GM21529 (cell line): Measurements from ENCODE around the gene COCH.

ENCODE experiments used
- ATAC-seq: cut with Tn5 transposase; IDR thresholded peaks from one replicate; pipeline ENCODE4 v1.9.1; 2021; ENCODE audit not compliant: unreplicated experiment

COCH gene

DNA sequence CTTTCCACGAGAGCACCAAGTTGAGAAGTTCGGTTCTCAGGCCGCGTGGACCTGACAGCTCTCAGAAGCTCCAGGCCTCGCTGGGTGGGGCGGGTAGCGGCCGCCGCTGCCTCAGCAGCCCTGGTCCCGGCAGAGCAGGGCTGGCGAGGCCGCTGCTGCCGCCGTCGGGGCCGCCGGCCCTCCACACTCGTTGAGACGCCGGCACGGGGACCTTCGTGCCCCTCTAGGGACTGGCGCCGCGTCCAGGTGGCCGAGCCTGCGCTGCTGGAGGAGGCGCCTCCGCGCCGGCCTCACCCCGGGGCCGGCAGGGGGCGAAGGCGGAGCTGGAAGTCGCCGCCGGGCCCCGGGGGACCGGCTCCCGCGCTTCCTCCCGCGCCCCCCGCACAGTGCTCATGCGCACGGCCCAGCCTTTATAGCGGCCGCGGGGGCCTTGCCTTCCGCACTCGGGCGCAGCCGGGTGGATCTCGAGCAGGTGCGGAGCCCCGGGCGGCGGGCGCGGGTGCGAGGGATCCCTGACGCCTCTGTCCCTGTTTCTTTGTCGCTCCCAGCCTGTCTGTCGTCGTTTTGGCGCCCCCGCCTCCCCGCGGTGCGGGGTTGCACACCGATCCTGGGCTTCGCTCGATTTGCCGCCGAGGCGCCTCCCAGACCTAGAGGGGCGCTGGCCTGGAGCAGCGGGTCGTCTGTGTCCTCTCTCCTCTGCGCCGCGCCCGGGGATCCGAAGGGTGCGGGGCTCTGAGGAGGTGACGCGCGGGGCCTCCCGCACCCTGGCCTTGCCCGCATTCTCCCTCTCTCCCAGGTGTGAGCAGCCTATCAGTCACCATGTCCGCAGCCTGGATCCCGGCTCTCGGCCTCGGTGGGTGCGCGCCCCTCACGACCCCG is at the start of gene COCH:
COCH (plus strand) TSS at position 440 of the 879 bp plus-strand sequence; CDS start at position 820, 380 bp downstream.
- ATAC-seq, result peak; percentile 78

DNA sequence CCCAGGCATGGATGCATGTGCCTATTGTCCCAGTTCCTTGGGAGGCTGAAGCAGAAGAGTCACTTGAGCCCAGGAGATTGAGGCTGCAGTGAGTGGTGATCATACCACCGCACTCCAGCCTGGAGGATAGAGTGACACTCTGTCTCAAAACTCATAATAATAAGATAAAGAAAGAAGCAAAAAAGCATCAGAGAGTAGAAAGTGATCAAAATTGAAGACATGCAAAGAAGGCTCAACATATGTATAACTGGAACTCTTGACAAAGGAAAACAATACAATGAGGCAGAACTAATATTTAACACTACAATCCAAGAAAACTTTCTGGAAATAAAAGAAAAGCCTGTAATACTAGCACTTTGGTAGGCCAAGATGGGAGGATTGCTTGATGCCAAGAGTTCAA is 48.3 kb upstream of the COCH start:
- ATAC-seq, result no peak

DNA sequence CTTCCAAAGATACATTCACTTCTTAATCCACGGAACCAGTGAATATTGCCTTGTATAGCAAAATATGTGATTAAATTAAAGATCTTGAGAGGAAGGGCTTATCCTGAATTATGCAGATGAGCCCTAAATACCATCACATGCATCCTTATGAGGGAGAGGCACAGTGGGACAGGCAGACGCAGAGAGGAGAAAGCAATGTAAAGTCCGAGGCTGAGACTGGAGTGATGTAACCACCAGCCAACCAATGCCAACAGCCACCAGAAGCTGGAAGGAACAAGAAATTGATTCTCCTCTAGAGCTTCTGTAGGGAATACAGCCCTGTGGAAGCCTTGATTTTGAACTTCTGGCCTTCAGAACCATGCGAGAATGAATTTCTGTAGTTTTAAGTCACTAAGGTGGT is 44.5 kb upstream of the COCH start:
- ATAC-seq, result no peak

DNA sequence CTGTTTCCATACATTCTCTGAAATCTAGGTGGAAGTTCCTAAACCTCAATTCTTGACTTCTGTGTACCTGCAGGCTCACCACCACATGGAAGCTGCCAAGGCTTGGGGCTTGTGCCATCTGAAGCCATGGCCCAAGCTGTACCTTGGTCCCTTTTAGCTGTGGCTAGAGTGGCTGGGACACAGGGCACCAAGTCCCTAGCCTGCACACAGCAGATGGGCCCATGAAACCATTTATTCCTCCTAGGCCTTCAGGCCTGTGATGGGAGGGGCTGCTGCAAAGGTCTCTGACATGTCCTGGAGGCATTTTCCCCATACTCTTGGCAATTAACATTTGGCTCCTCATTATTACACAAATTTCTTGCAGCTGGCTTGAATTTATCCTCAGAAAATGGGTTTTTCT is 40.0 kb upstream of the COCH start:
- no peak for ATAC-seq

DNA sequence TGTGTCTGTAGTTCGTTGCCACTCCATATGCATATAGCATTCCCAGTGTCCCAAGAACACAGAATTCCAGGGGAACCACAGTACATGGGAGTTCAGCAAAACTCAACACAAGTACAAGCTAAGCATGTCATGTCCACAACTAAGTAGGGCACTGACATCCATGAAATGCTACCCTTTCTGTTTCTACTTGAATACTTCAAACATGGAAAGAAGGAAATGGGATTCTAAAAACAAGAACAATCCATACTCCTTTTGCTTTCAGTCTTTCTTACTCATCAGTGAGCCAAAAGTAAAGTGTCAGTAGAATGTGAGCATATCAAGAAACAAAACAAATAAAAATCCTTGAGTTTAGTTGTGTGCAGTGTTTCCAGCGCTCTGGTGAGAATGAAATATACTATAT is 36.0 kb upstream of the COCH start:
- ATAC-seq, result no peak

DNA sequence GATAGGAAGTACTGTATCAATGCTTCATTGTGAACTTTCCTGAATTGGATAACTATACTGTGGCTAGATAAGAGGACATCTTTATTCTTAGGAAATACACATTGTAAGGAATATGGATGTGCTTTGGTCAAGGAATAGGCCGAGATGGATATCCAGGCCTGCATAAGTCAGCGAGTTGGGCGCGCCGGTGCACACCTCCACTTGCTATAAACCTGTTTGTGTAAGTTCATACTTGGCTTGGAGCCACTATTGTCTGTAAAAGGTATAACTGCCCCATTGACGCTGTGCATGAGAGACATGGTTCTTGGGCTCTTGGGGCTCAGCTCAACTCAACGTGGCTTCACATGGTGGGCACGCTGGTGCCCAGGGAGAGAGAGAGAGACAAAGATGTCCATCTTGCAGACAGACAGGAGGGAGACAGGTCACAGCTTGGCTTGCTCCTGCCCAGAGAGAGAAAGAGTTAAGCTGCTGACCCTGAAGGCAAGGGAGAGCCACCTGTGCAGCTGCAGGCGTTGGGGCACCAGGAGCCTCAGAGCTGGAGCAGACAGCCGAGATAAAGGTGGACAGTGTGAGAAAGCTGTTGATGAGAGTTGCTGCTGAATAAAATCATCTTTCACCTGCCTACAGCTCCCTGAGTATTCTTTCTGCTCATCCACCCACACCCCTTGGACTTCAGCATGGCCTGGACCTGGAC is 34.1 kb upstream of the COCH start:
- no peak for ATAC-seq

DNA sequence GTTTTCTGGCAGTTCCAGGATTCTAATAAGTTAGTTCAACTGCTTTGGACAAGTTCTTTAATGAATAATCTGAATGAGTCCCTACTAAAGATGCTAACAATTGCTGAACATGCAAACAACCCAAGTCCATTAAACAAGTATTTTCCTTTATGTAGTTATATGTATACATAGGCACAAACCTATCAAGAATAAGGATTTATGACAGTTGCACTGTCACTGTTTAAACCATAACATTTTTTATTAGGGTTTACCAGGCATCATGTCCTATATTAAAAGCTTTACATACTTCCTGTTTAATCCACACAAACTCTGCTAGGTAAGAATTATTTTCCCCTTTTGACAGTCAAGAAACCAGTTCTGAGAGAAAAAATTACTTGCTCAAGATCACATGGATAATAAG is 31.9 kb upstream of the COCH start:
- ATAC-seq, result no peak

DNA sequence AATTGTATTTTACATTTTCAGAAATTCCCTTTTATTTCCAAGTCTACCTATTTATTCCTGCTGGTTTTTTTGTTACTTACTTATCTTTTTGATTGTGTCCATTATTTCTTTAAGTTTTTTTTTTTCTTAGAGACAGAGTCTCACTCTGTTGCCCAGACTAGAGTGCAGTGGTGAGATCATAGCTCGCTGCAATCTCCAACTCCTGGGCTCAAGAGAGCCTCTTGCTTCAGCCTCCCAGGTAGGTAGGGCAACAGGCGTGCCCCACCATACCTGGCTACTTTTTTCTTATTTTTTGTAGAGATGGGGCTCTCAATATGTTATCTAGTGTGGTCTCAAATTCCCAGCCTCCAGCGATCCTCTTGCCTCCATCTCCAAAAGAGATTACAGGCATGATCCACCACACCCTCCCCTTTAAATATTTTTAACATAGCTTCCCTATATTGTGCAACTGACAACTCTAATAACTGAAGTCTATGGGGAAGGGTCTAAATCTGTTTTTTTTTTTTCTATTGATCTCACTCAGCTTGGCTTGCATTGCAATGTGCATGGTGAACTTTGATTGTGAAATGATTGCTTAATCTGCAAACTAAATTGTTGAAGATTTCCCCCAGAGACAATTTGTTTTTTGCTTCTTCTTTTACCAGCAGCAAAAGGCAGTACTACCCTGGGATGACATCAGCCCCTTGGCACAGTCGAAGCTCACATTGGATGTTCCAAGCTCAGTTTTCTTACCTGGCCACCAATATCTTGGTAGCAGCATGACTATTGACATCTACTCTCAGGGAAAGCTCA is 25.7 kb upstream of the COCH start:
- ATAC-seq, result no peak

DNA sequence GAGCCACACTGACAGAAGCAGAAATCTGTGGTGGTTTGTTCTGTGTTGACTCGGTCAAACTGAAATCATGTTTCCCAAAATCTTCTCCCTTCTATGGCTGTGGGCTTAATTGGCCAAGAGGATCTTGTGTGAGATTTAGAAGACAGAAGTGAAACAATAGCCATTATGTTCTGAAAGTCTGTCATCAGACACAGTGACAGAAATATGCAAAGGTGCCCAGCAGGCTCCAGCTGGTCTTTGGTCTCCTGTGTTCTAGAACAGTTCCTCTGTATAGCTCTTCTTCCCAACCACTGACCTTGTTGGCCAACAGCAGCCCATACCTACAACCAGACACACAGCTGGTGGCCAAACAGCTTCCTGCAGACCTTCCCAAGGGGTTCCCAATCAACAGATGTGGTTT is 25.0 kb upstream of the COCH start:
- ATAC-seq, result peak; percentile 96

DNA sequence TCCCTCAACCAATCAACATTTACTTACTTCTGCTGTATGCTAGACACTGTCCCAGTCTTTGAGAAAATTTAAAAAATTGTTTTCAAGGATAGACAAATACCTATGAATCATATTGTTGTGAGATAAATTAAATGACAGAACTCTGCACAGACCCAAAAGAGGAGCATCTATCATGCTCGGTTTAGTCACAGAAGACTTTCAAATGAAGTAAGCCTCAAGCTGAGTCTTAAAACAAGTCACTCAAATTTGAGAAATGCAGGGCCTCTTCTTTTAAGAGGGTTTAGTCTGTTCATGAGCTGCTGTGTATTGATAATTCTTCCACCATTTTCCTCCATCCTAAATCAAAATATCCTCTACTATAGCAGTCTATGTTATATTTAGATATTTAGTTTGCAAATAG is 24.4 kb upstream of the COCH start:
- ATAC-seq, result no peak

DNA sequence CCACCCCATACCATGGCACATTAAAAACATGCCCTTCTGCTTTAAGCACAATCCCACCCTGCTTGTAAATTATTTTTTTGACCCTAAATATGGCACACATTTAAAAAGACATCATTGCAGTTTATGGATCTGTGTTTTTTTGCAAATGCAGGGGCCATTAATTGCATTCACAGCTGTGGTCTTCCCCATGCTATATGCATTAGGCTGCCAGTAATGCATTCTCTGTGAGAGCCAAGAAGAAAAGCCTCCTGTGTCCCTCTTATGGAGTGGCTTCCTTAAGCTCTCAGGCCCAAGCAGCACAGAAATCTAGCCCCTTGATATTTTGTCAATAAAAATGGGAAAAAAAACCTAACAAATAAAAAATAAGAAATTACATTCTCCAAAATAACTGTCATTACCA is 20.4 kb upstream of the COCH start:
- no peak for ATAC-seq

DNA sequence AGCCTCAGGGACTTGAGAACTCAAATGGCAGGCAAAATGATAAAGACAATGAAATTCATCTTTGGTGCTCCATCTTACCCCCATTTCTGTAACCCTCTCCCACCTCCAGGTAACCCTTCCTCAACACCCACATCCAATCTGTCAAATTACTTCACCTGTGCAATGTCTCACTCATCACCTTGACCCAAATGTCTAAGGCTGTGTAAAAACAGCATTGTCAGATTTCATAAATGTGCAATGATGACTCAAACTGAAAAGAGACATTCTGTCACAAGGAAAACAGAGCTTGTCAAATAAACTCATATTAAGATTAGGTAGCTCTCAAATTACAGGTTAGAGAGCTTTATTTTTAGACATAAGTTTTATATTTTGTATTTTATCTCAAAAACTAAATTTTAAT is 19.9 kb upstream of the COCH start:
- peak; percentile 35 for ATAC-seq

DNA sequence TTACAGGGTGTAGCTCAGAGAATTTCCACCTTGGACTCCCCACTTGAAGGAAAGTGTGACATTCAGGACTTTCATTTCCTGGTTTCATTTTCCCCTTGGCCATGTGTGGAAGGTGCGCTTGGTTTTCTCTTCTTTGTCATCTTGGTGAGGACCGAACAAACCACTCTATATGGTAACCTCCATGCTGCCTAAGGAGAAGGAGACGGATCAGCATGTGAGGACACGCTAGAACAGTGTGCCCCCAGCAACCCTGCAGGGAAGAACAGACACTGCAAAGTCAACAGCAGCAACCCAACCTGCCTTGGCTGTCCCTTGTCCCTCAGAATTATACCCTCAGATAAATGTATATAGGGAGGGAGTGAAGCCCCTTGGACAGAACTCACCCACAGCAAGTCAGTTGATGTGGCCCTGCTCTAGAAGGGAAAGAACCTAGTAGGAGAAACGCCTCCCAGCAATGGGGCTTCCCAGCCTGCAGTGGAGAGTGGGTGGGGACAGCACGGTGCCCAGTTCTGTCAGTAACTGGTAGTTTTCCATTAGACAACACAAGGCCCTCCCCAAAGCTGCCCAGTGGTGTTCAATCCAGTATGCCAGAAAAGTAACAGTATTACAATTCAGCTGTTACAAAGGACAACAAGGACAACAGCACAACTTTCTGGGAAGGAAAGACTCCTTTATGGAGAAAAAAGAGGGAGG is 18.9 kb upstream of the COCH start:
- ATAC-seq, result peak; percentile 59

DNA sequence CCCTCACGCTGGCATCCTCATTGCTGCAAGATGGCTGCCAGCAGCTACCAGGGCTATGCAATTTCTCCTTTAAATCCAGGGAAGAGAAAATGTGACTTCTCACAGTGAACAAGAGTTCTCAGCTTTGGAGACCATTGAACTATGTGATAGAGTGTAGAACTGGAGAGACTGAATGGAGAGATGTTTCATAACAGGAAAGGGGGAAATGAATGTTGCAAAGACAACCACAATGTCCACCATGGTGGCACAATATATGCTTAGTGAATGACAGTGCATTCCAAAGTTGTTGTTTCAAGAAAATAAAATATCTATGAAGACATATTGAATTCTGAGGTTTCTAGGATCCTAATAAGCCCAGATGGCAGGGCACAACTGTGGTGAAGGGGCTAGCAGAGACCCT is 13.2 kb upstream of the COCH start:
- ATAC-seq, result no peak

DNA sequence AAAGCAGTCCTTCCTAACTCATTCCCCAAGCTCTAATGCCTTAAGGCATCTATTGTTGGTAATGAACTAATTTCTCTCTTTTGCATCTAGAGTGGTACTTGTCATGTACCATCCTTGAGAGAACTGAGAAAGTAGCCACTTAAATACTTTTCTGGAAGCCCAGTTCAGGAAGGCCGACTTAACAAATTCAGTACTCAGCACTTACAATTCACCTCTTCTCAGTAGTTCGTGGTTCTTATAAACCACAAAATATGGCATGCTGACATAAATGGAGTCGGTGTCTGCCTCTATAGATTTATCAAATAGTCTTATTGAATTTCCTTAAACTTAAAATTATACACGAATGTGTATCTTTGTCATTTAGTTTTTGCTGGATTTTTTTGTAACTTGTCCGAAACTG is 9.4 kb upstream of the COCH start:
- no peak for ATAC-seq

DNA sequence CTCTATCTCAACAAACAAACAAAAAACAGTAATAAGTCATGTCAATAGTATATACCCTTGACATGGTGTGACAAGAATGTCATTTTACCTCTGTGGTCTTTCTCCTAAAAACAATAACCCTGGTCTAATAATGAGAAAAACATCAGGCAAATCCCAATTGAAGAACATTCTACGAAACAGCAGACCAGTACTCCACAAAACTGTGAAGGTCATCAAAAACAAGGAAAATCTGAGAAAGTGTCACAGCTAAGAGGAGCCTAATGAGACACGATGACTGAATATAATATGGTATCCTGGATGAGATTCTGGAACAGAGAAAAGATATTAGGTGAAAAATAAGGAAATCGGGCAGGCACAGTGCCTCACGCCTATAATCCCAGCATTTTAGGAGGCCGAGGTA is 5.6 kb upstream of the COCH start:
- no peak for ATAC-seq

DNA sequence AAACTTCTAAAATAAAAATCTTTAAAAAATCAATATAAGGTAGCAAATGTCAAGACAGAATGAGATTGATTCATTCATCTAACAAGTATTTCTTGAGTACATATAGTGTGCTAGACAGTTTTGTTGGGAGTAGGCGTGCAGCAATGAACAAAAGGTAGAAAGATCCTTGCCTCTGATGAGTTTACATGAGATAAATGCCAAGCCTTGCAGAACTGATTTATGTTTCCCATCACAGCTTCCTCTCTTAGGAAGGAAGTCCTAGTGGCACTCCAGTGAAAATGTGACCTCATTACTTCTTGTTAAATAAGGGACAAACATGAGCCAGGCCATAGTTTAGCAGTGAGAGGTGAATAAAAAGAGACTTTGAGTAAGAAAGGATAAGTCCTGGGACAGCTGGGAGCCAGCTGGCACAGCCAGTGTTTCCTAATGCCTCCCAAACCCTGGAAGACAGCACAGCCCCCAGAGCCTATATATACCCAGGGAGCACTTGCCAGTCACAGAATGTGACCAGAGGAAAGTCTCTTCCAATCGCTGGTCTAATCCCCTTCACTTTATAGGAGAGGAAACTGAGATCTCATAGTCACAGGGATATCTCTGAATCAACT is 4.7 kb upstream of the COCH start:
- ATAC-seq, result no peak

DNA sequence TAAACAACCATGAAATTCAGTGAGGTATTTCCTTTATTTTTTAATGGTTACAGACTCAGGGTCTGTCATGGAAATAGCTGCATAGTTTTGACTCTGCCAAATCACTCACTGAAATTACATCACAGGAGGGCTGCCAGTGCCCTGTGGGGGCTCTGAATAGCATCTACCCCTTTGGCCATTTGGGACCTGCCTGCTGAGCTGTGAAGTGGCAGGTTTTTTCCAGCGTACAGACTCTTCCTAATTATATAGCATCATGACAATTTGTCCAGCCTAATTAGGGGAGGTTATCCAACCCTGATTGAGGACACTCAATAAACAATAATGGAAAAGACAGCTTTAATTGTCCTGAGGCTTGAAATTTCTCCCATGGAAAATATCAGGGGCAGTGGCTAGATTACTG is 1.8 kb upstream of the COCH start:
- no peak for ATAC-seq

DNA sequence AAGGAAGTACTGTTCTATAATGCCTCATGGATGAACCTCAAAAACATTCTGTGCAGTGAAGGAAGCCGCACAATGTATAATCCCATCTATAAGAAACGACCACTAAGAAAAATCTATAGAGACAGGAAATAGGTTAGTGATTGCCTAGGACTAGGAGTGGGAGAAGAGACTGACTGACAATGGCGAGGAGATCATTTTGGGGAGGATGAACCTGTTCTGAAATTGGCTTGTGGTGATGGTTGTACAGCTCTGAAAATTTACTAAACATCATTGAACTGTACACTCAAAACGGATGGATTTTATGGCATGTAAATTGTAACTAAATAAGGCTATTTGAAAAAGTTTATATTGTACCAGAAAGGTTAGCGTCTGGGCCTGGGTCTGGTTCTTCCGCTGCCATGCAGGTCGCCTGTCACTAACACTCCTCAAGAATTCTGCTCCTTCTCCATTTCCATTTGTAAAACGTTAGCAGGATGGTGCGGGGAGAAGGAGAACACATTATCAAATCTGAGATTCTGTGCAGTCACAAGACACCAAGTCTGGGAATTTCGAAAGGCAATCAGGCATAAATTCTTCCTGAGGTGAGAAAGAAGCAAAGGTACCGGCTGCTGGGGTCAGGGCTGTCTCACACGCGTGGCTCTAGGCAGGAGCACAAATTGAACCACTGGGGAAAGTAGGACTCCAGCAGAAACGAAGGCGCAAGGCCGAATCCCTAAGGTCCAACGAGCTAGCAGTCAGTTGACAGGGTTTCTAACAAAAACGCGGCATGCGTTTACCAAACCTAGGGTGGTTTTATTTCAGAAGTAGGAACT is 845 bp upstream of the COCH start:
- ATAC-seq, result no peak
